ENCODE results near the gene ZCCHC18. TPM values are rescaled to one million over a fixed set of nuclear protein-coding genes. Genes with fewer than 3 reads are reported as not detected.

The ZCCHC18 gene
- total RNA-seq, 1 experiment from 2014 or later = 0.62 TPM

- BruUV-seq (replicated peaks) = TSS peak; percentile 96
- in situ Hi-C loops (cut with HindIII; ENCODE audit: low pct_unique_long_range_greater_than_20kb, low sequenced_read_pairs) = no loop called here
- CTCF ChIA-PET = interaction anchor here (0.9 to 1.3 kb wide), 2 partner anchors 9 to 39 kb away, joined by 3 to 7 read pairs; partner anchors contain the start of gene FAM199X
Observed at GRCh38 chrX:104156630-104157529, 44.6 kb downstream of the ZCCHC18 start, which contains the start of gene SLC25A53. Gene SLC25A53, minus strand, starts transcription at chrX:104157009. Its CDS starts 51,752 bp downstream, at chrX:104105257.

More at GRCh38 chrX:104156630-104157529, 44.6 kb downstream of the ZCCHC18 start, which contains the start of gene SLC25A53:
- Histone ChIP-seq H3K27me3 (ENCODE audit: control insufficient read depth, insufficient read depth, low read length) (no peaks in the 10 kb centered on the region), H3K9me3 (ENCODE audit: control insufficient read depth, insufficient read depth, low read depth, low read length) (no peaks in the 10 kb centered on the region), H3K4me1 (ENCODE audit: control insufficient read depth, insufficient read depth, low read length) (peaks cover 5% of the 10 kb centered on the region; the same call in 1 of the 2 replicates), H3K36me3 (ENCODE audit: control insufficient read depth, insufficient read depth, low read length) (no peaks in the 10 kb centered on the region; the same call in 1 of the 2 replicates), H3K27ac (ENCODE audit: low read length) (peak within 1 kb of the TSS; percentile 97), H3K4me3 (ENCODE audit: low read depth in 2 of 2, low read length in 2 of 2) (peak within 1 kb of the TSS; percentile 69 to 99)
- POLR2A ChIA-PET = interaction anchor here (0.6 to 1.4 kb wide), 3 partner anchors 9 to 935 kb away, joined by 3 to 4 read pairs (median 4); no protein-coding TSS in a partner anchor
- DNase-seq (ENCODE audit: low read depth, low spot score) (peak; percentile 80), ATAC-seq (peak; percentile 98)
- intact Hi-C loops (cut with micrococcal nuclease; ENCODE audit: unreplicated experiment) = no loop called here
- TF ChIP-seq REST (IDR thresholded peaks at IDR 0.05; ENCODE audit: insufficient read depth in 1 of 2, low read depth in 2 of 2, low read length in 1 of 2) (no peak), SIN3A (IDR thresholded peaks at IDR 0.05; ENCODE audit: borderline replicate concordance, insufficient read depth, low read depth, low read length) (0 out of 2 replicates have a peak, but pooled peaks have one; percentile 55), POLR2AphosphoS5 (IDR thresholded peaks at IDR 0.05; ENCODE audit: low read depth, low read length) (peak; percentile 69; the same call in 1 of the 2 replicates), TCF7L2 (IDR thresholded peaks at IDR 0.05; ENCODE audit: low read depth, low read length) (peak; percentile 36; the same call in 1 of the 2 replicates)

Other genes with a start within 250 kb of the ZCCHC18 start
- 10.4 TPM for gene TMSB15B, start 149.9 kb upstream of the ZCCHC18 start, total RNA-seq (2021; ENCODE audit: unreplicated experiment)
- not detected for gene H2BW1, start 98.8 kb upstream of the ZCCHC18 start, total RNA-seq (2021; ENCODE audit: unreplicated experiment)
- not detected for gene H2BW2, start 72.6 kb upstream of the ZCCHC18 start, total RNA-seq (2021; ENCODE audit: unreplicated experiment)
- gene TMSB15C, start 36.3 kb upstream of the ZCCHC18 start, total RNA-seq (2021; ENCODE audit: unreplicated experiment) = 2.1 TPM
- 9.8 TPM for gene SLC25A53, start 44.5 kb downstream of the ZCCHC18 start, total RNA-seq (2021; ENCODE audit: unreplicated experiment)
- gene FAM199X, start 53.9 kb downstream of the ZCCHC18 start, total RNA-seq (2021; ENCODE audit: unreplicated experiment) = 56.8 TPM
- 2.8 TPM for gene ESX1, start 142.4 kb downstream of the ZCCHC18 start, total RNA-seq (2021; ENCODE audit: unreplicated experiment)

Data from Panc1 (cell line).